Duodenal mucosa (tissue), 2 donors: ENCODE measurements around the gene RERE.

Experiments used
- H3K27ac ChIP-seq: one replicate; pipeline ENCODE4 v1.7.0; 2013; ENCODE audit warnings: low read depth, low read length
- H3K27me3 ChIP-seq, 2 donors: one replicate each; pipeline ENCODE4 v1.7.0; 2013; ENCODE audit warnings: low read length in 2 of 2, control low read depth in 1 of 2; ENCODE audit not compliant: insufficient read depth in 2 of 2, control insufficient read depth in 1 of 2
- H3K36me3 ChIP-seq, 2 donors: one replicate each; pipeline ENCODE4 v1.7.0; 2013; ENCODE audit warnings: low read length in 2 of 2, control low read depth in 1 of 2; ENCODE audit not compliant: insufficient read depth in 2 of 2, control insufficient read depth in 1 of 2
- H3K4me1 ChIP-seq, 2 donors: one replicate each; pipeline ENCODE4 v1.7.0; 2013; ENCODE audit warnings: low read length in 2 of 2, control low read depth in 1 of 2; ENCODE audit not compliant: insufficient read depth in 2 of 2, control insufficient read depth in 1 of 2
- H3K4me3 ChIP-seq, 2 donors: one replicate each; pipeline ENCODE4 v1.7.0; 2013; ENCODE audit warnings: low read length in 2 of 2, low read depth in 1 of 2
- H3K9ac ChIP-seq, 2 donors: one replicate each; pipeline ENCODE4 v1.7.0; 2013; ENCODE audit warnings: low read length in 2 of 2, low read depth in 1 of 2
- H3K9me3 ChIP-seq, 2 donors: one replicate each; pipeline ENCODE4 v1.7.0; 2013; ENCODE audit warnings: low read length in 2 of 2, control low read depth in 1 of 2; ENCODE audit not compliant: control insufficient read depth in 1 of 2

Gene RERE

DNA sequence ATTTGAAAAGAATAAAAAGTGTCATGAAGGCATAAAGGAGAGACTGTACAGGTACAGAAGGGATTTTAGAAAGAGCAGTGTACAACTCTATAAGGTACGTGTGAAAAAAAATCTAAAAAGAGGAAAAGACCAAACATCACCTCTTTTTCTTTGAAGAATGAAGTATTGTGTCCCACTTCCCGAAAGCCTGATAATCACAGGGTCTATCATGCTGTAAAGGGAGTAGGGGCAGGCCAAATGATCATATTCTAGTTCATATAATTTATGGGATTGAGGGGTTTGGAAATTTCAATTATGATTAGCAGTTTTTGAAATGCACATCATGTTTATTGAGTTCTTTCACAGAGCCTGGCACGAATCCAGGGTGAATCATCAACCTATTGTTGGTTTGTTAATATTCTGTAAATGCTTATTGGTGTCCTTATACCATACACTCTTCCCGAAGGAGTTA lies 910 bp upstream of the RERE start:
- H3K36me3 ChIP-seq: no peaks in the 10 kb centered on the region
- H3K4me3 ChIP-seq: peak overlapping the region; percentile 57 to 75
- H3K4me1 ChIP-seq: peaks cover 26 to 37% of the 10 kb centered on the region in 2 donors
- H3K9ac ChIP-seq: peak overlapping the region; percentile 48 to 67
- no peaks in the 10 kb centered on the region for H3K9me3 ChIP-seq
- no peaks in the 10 kb centered on the region for H3K27me3 ChIP-seq
- peak overlapping the region; percentile 85 for H3K27ac ChIP-seq

- H3K9ac ChIP-seq: peak overlapping the region; percentile 92 to 95
- H3K9me3 ChIP-seq: no peaks in the 10 kb centered on the region
- H3K36me3 ChIP-seq: no peaks in the 10 kb centered on the region
- peaks cover 20 to 36% of the 10 kb centered on the region in 2 donors for H3K4me1 ChIP-seq
- H3K4me3 ChIP-seq: peak overlapping the region; percentile 85 to 91
- H3K27ac ChIP-seq: peak overlapping the region; percentile 92
- no peaks in the 10 kb centered on the region for H3K27me3 ChIP-seq
Measured at GRCh38 chr1:8816831-8817411, 519 bp downstream of the RERE start.

DNA sequence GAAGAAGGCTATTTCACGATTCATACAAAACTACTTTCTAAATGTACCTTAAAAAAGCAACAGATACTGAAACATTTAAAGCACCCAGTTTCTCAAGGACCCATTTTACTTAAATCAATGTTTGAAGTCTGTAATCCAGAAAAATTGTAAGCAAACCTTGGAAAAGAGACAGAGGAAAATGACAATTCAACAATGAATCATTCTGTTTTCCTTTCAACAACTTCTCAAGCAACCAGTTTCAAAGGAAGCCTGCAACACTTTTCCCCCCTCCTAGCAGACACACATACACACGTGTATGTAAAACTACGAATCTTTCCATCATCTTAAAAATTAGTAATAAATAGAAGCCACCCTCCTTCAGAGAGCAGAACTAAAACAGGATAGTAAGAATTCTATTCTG lies 1.2 kb downstream of the RERE start:
- no peaks in the 10 kb centered on the region for H3K36me3 ChIP-seq
- H3K27ac ChIP-seq: peak overlapping the region; percentile 27
- peak overlapping the region; percentile 85 to 91 for H3K4me3 ChIP-seq
- peak overlapping the region; percentile 92 to 95 for H3K9ac ChIP-seq
- H3K9me3 ChIP-seq: no peaks in the 10 kb centered on the region
- H3K27me3 ChIP-seq: no peaks in the 10 kb centered on the region
- peaks cover 20 to 36% of the 10 kb centered on the region in 2 donors for H3K4me1 ChIP-seq

DNA sequence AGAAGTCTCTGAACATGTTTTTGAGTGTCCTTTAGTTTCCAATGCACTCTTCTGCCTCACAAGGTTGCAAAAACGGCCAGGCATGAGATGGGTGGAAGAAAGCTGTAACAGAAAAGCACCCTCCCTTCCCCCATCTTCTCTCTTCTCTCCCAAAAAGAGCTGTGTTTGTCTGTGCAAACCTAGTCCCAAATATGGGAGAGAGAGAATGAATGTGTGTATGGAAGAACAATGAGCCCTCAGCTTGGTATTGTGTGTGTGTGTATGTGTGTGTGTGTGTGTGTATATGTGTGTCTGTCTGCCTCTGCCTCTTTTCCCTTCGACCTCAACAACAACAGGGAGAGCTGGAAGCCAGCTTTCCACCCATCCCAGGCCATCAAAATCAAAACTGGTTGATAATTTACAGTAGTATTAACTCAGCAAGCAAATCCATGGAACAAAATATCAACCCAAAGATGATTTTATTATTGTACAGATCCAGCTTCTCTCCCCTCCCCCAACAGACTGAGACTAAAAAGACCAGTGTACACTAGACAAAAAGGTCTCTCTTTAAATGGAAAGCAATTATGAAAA lies 1.8 kb downstream of the RERE start:
- H3K4me1 ChIP-seq: peaks cover 20 to 36% of the 10 kb centered on the region in 2 donors
- peak overlapping the region; percentile 8 to 85 for H3K4me3 ChIP-seq
- no peak overlapping the region for H3K9ac ChIP-seq

GRCh38 chr1:8814865-8815264 lies 2.6 kb downstream of the RERE start:
- H3K4me3 ChIP-seq: no peak overlapping the region
- no peaks in the 10 kb centered on the region for H3K9me3 ChIP-seq
- no peak overlapping the region for H3K27ac ChIP-seq
- H3K4me1 ChIP-seq: peaks cover 20 to 36% of the 10 kb centered on the region in 2 donors
- no peaks in the 10 kb centered on the region for H3K36me3 ChIP-seq
- no peak overlapping the region for H3K9ac ChIP-seq
- no peaks in the 10 kb centered on the region for H3K27me3 ChIP-seq

More for the DNA sequence above, 1.8 kb downstream of the RERE start:
- Histone ChIP-seq H3K27ac (peak overlapping the region; percentile 2), H3K9me3 (no peaks in the 10 kb centered on the region), H3K36me3 (no peaks in the 10 kb centered on the region), H3K27me3 (no peaks in the 10 kb centered on the region)

- peaks cover 20 to 36% of the 10 kb centered on the region in 2 donors for H3K4me1 ChIP-seq
- no peak overlapping the region for H3K9ac ChIP-seq
- H3K27ac ChIP-seq: no peak overlapping the region
Measured at GRCh38 chr1:8813991-8814390, 3.4 kb downstream of the RERE start.

GRCh38 chr1:8813016-8813763 lies 4.2 kb downstream of the RERE start:
- Histone ChIP-seq H3K4me3 (no peak overlapping the region), H3K9ac (no peak overlapping the region), H3K36me3 (no peaks in the 10 kb centered on the region), H3K9me3 (no peaks in the 10 kb centered on the region), H3K27me3 (no peaks in the 10 kb centered on the region), H3K27ac (no peak overlapping the region), H3K4me1 (peaks cover 15 to 31% of the 10 kb centered on the region in 2 donors)

More at GRCh38 chr1:8813991-8814390, 3.4 kb downstream of the RERE start:
- H3K4me3 ChIP-seq: no peak overlapping the region
- no peaks in the 10 kb centered on the region for H3K27me3 ChIP-seq
- H3K36me3 ChIP-seq: no peaks in the 10 kb centered on the region
- no peaks in the 10 kb centered on the region for H3K9me3 ChIP-seq

DNA sequence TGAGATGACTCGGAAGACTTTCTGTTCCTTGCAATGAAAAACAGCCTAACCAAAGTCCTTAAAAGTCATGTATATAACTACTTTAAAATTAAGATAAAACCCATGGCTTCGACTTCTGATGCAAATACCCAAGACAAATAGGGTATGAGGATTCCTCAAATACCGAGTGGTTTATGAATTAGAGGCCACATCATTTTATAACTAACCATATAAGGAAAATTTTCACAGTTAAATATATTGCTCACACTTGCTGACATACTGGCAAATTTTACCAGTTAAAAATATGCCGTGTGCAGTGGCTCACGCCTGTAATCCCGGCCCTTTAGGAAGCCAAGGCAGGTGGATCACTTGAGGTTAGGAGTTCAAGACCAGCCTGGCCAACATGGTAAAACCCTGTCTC lies 5.4 kb downstream of the RERE start:
- peaks cover 14 to 31% of the 10 kb centered on the region in 2 donors for H3K4me1 ChIP-seq
- H3K9me3 ChIP-seq: no peaks in the 10 kb centered on the region
- no peaks in the 10 kb centered on the region for H3K36me3 ChIP-seq
- no peak overlapping the region for H3K9ac ChIP-seq
- H3K4me3 ChIP-seq: no peak overlapping the region
- no peaks in the 10 kb centered on the region for H3K27me3 ChIP-seq
- H3K27ac ChIP-seq: no peak overlapping the region

GRCh38 chr1:8810987-8811386 lies 6.5 kb downstream of the RERE start:
- Histone ChIP-seq H3K36me3 (no peaks in the 10 kb centered on the region), H3K27me3 (no peaks in the 10 kb centered on the region), H3K9ac (no peak overlapping the region), H3K27ac (no peak overlapping the region), H3K4me1 (peaks cover 6 to 24% of the 10 kb centered on the region in 2 donors), H3K4me3 (no peak overlapping the region), H3K9me3 (no peaks in the 10 kb centered on the region)

GRCh38 chr1:8809342-8809736 lies 8.1 kb downstream of the RERE start:
- no peak overlapping the region for H3K27ac ChIP-seq
- H3K9me3 ChIP-seq: no peaks in the 10 kb centered on the region
- no peaks in the 10 kb centered on the region for H3K27me3 ChIP-seq
- no peak overlapping the region for H3K4me3 ChIP-seq
- H3K9ac ChIP-seq: no peak overlapping the region
- no peaks in the 10 kb centered on the region for H3K36me3 ChIP-seq
- peaks cover 0 to 10% of the 10 kb centered on the region in 2 donors for H3K4me1 ChIP-seq
